ENCODE measurements around the gene TMED4.
"Not testable (repeated sequence)": the region's sequence is repeated elsewhere in the genome, so short reads cannot be mapped to it uniquely, and the experiment has no call there.

Gene TMED4

GRCh38 chr7:44568771-44569560 lies 13.1 kb downstream of the TMED4 start:
- DNase-seq, result no peak

- DNase-seq, result no peak
Measured at GRCh38 chr7:44567884-44568283, 14.1 kb downstream of the TMED4 start.

- no peak for DNase-seq
Measured at GRCh38 chr7:44566680-44567079, 15.4 kb downstream of the TMED4 start.

- no peak for DNase-seq
Measured at GRCh38 chr7:44565795-44566559, 16.1 kb downstream of the TMED4 start.

GRCh38 chr7:44565097-44565794 lies 16.8 kb downstream of the TMED4 start:
- DNase-seq, result peak; percentile 71

- DNase-seq, result no peak
Measured at GRCh38 chr7:44564606-44565005, 17.4 kb downstream of the TMED4 start.

GRCh38 chr7:44563171-44563679 lies 18.8 kb downstream of the TMED4 start:
- no peak for DNase-seq

GRCh38 chr7:44562622-44562962 lies 19.4 kb downstream of the TMED4 start:
- DNase-seq, result not testable (repeated sequence)

- no peak for DNase-seq
Measured at GRCh38 chr7:44561962-44562621, 19.9 kb downstream of the TMED4 start.

GRCh38 chr7:44561481-44561880 lies 20.6 kb downstream of the TMED4 start:
- DNase-seq, result no peak

GRCh38 chr7:44559485-44559884 lies 22.5 kb downstream of the TMED4 start:
- no peak for DNase-seq

GRCh38 chr7:44557485-44557884 lies 24.5 kb downstream of the TMED4 start:
- DNase-seq, result no peak

- no peak for DNase-seq
Measured at GRCh38 chr7:44555350-44555749, 26.7 kb downstream of the TMED4 start.

- not testable (repeated sequence) for DNase-seq
Measured at GRCh38 chr7:44552473-44553005, 29.5 kb downstream of the TMED4 start.

GRCh38 chr7:44549457-44549856 lies 32.6 kb downstream of the TMED4 start:
- no peak for DNase-seq

- DNase-seq, result no peak
Measured at GRCh38 chr7:44548893-44549292, 33.1 kb downstream of the TMED4 start.

GRCh38 chr7:44547536-44548231 lies 34.3 kb downstream of the TMED4 start:
- no peak for DNase-seq

- DNase-seq, result no peak
Measured at GRCh38 chr7:44541876-44542610, 40.0 kb downstream of the TMED4 start.

- DNase-seq, result no peak
Measured at GRCh38 chr7:44541028-44541869, 40.8 kb downstream of the TMED4 start, which contains the start of gene NPC1L1. NPC1L1 (minus strand) TSS chr7:44541330; CDS start chr7:44541259, 71 bp downstream.

- no peak for DNase-seq
Measured at GRCh38 chr7:44540592-44541027, 41.4 kb downstream of the TMED4 start.

Measured in stimulated activated CD4-positive, alpha-beta T cell treated with anti-CD3 and anti-CD28 coated beads, Interleukin-15, amount 100 ng/mL, for 24 hours (primary cell).